GM19193 (cell line): ENCODE data around the gene LGI2.

ENCODE experiments used
- POLR2A ChIP-seq: IDR thresholded peaks from 4 replicates; pipeline ENCODE4 v1.6.1; 2011; ENCODE audit not compliant: insufficient read depth, insufficient read length; ENCODE audit errors: extremely low read depth

The LGI2 gene

DNA sequence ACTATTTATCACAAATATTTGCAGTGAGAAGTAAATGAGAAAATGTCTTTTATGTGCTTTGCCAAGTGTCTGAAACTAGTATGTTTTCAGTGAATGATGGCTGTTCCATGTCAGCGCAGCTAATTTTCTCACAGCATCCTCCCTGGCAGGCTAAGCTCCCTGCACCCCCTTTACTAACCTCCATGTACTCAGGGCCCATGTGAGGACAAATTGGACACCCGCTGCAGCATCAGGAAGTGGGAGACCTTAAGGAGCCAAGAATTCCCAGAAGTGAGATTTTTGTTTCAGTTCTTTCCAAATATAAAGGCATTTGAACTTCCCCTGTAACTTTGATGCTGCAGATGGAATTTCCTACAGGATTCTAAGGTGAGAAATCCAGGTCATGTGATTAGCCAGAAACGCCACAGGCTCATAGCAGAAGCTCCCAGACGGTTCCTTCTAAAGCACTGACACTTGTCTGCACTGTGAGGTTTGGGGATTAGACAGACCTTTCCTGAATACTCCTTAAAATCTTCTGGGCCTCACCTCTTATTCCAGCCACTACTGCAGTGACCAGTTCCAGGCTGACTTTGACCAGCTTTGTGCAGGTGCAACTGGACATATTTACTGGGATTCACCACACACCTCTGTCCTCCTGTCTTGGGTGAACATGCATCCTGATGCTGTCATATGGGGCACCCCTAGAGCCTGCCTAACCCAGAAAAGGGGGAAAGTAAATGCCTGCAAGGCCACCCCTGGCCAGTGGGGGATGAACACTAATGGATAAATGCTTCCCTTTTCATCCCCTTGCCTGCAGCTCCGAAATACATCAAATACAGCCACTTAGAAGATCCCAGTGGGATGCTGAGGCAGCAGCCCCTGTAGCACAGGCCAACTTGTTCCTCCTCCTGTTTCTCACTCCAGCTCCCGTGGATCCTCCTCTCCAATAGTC lies 45.9 kb downstream of the LGI2 start:
- no peak for TF ChIP-seq POLR2A

DNA sequence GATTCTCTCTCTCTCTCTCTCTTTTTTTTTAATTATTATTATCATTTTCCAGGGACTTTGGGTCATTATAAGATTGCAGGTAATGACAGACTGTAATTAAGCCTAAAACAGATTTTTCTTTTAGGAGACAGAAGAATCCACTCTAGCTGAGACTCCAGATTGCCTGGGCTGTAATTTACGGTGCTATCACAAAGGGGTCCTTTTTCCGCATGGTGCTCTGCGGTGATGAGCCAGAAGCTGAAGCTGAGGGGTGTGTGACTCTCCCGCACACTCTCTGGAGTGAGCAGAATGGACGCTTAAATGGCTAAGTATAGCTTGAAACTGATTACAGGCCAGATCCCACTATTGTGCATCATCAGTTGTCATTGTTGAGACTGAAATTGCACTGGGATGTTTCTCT lies 50.0 kb downstream of the LGI2 start:
- TF ChIP-seq POLR2A, result no peak

DNA sequence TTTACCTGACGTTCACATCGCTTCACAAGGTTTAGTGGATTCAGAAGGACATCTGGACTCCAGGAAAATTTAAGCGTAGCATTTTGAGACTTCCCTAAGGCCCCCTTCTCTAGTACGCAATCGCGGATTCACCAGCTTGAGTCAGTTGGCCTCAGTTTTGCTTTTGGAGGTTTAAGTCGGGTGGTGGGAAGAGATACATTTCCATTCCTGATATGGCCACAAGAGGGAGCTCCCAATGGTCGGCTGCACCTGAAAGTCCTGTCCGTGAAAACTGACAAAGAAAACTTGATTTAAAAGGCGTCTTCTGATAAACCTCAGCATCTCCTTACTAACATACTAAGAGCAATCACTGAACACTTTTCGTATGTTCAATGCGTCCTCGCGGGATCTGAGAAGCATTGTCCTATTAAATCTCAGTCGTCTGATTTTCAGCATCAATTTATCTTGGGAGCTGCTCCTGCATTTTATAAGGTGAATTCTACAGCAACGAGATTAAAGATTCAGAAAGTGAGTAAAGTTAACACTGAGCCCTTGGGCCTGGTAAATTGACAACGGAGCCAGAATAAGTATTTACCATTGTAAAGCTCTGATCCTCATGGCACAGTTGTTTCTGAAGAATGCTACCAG lies 50.6 kb downstream of the LGI2 start:
- TF ChIP-seq POLR2A, result no peak

- TF ChIP-seq POLR2A, result no peak
These were observed 51.2 kb downstream of the LGI2 start for GRCh38 chr4:24979554-24979953.

DNA sequence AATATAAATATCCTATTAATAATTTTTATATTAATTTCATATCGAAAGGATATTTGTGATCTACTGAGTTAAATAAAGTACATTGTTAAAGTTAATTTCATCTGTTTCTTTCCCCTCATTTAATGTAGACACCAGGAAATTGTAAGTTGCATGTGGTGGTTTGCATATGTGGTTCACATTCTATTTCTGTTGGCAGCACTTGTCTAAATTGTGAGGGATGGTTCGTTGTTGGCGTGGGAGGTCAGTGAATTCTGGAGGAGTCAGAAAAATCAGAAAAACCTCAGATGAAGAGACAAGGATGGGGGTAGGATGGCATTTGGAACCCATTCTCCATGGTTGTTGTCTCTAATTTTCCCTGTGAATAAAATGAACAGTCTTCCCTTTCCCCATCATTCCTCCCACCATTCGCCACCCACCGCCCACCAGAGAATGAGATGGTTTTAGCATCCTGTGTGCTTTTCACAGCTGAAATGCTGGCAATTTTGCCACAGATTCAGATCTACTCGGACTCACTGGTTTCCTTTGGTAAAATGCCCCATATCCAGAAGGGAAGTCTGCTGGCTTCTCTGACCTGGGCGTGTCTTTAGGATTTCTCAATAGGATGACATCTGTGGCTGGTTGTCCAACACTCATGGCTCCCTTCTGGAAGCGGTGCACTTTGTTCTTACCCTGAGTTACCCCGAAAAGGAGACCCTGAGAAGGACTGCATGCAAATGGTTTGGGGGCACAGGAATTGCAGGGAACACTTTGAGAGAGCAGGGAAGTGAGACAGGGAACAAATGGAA lies 52.3 kb downstream of the LGI2 start:
- TF ChIP-seq POLR2A, result no peak

DNA sequence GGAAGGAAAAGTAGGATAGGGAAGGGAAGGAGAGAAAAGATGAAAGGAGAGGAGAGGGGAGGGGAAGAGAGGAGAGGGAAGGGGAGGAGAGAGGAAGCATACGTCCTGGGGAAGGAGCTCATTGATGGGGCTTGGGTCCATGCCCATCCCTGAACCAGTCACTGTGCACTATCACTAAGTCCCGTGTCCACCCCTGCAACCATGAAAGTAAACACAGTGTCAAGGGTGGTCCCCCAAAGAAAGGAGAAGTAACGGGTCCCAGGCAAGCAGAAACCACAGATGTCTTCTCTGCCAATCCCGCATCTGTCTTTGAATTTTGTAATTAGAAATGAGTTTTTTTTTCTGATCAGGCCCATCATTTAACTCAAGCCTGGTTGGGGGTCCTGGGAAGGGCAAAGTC lies 55.2 kb downstream of the LGI2 start:
- no peak for TF ChIP-seq POLR2A

- TF ChIP-seq POLR2A, result no peak
These were observed 56.8 kb downstream of the LGI2 start for GRCh38 chr4:24973747-24974601.

DNA sequence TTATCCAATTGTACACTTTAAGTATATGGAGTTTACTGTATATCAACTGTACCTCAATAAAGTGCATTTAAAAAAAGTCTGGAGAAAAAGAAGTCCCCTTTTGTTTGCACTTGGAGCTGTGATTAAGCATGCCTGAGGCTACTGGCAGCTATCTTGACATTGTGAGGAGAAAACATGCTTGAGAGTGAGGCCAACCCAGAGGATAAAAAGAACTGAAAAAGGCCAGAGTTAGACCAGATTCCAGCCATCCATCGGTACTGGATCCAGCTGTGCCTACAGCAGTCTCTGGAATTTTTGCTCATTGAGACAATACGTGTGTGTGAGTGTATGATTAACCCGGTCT lies 57.4 kb downstream of the LGI2 start:
- TF ChIP-seq POLR2A, result no peak

DNA sequence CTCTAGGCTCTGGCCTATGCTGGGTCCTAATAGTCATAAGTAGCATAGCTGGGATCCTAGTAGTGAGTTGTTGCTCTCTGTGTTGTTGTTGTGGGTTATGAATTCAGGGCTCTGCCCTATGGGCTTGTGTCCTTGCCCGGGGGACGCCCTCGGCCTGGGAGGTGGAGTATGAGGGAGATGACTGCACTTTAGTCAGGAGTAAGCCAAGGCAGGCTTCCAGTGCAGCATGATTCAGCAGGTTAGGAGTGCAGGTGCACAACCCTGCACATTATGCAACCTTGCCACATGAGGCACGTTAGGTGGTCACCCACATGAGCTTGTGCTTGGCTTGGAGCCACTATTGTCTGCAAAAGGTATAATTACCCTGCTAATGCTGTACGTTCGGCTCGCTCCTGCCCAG lies 59.6 kb downstream of the LGI2 start:
- no peak for TF ChIP-seq POLR2A

DNA sequence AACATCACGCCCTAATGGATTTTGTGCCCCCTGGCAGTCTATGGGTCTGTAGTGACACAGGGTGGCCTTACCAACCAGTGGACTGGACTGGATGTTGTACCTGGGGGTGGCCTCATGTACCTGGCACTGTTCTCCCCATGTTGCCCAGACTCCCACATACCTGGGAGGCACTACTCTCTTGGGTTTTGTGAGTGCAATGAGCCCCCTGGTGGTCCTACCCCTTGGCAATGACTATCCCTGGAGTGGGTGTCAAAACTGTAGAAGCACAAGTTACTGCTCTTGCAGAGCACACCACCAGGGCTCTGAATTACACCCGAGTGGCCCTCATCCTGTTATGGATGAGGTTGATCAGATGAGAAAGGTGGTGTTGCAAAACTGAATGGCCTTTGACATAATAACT lies 60.1 kb downstream of the LGI2 start:
- no peak for TF ChIP-seq POLR2A

DNA sequence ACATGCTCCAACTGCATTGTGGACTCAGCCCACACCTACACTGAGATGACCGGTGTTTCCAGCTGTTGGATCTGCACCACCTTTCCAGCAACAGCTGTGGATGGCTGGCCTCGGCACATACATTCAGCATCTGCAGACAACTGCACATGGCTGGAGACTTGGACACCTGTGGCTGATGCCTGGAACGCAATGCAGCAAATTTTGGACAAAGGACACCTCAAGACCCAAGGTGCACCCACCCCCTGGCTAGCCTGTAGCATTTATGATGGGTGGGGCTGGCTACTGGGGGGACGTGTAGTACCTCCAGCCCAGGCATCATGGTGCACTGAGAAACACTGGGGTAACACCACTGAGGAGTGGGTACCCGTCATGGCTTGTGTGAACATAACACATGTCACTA lies 60.6 kb downstream of the LGI2 start:
- TF ChIP-seq POLR2A, result no peak

- TF ChIP-seq POLR2A, result no peak
These were observed 61.3 kb downstream of the LGI2 start for GRCh38 chr4:24969486-24969885.

DNA sequence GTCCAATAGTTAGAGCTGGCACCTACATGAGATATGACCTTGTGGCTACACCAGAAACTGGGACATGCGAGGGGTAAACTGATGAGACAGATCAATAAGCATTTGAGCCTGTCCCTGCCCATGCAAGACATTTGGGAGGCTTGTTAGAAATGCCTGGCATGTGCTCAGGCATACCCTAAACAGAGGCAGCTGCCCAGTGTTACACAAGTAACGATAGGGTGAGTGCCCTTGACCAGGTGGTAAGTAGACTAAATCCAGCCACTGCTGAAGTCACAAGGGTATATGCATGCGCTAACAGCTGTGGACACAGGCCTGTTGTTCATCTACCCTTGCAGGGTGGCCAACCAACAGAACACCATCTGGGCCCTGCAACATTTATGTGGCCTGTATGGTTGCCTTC lies 61.8 kb downstream of the LGI2 start:
- no peak for TF ChIP-seq POLR2A

DNA sequence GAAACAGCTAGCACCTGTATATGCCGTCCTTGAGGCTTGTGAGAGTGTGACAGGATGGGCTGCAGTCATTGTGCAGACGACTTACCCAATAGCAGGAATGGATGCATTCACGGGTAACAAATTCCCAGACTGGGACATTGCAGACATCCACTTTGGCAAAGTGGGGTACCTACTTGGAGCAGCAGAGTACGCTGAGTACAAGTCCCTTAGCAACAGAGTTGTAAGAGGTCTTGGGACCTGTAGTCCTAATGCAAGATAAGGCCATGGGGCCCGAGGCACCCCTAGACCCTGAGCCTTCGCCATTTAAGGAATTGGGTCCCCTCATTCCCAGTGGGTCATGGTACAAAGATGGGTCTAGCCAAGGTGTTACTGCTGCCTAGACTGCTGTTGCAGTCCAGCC lies 62.5 kb downstream of the LGI2 start:
- no peak for TF ChIP-seq POLR2A

DNA sequence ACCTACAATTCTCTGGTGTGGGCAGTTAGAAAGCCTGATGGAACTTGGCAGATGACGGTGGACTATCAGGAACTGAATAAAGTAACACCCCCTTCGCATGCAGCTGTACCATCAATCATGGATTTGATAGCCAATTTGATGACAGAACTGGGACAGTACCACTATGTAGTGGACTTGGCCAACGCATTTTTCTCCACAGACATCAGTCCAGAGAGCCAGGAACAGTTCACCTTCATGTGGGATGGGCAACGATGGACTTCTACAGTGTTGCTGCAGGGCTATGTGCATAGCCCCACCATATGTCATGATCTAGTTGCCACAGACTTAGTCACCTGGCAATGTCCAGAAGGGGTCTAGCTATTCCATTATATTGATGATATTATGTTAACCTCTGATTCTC lies 63.4 kb downstream of the LGI2 start:
- TF ChIP-seq POLR2A, result no peak
